ENCODE measurements around the gene APOL4. TPM values are rescaled to one million over a fixed set of nuclear protein-coding genes. Genes with fewer than 3 reads are reported as not detected.

Gene APOL4
- total RNA-seq, 1 experiment from 2014 or later, result 0.31 TPM

GRCh38 chr22:36197514-36198146 is 4.0 kb downstream of the APOL4 start:
- ChIA-PET CTCF (interaction anchor here (1.0 to 3.0 kb wide), 7 partner anchors 17 to 289 kb away, joined by 3 to 16 read pairs (median 7); partner anchors contain the start of gene APOL2), POLR2A (interaction anchor here (0.6 kb wide), 1 partner anchor 17 kb away, joined by 4 read pairs; no protein-coding TSS in a partner anchor)
- Mint-ChIP-seq H3K9me3 (no peaks in the 10 kb centered on the region), H3K27ac (no peak overlapping the region), H3K36me3 (no peaks in the 10 kb centered on the region), H3K4me1 (peaks cover 36% of the 10 kb centered on the region), H3K27me3 (ENCODE audit: low read depth) (no peaks in the 10 kb centered on the region; the same call in none of the 2 replicates), H3K4me3 (no peak overlapping the region)
- TF ChIP-seq NFATC4 (CRISPR knock-in tag; IDR thresholded peaks at IDR 0.05), result no peak
- no peak for TF ChIP-seq TEAD1 (CRISPR knock-in tag; IDR thresholded peaks at IDR 0.05)
- TF ChIP-seq TCF7 (CRISPR knock-in tag; IDR thresholded peaks at IDR 0.05; ENCODE audit: low read depth), result no peak
- no peak for TF ChIP-seq SP1 (CRISPR knock-in tag; conservative IDR thresholded peaks at IDR 0.05)
- TF ChIP-seq CBFB (CRISPR knock-in tag; IDR thresholded peaks at IDR 0.05; ENCODE audit: low read depth), result no peak
- TF ChIP-seq PREB (CRISPR knock-in tag; IDR thresholded peaks at IDR 0.05; ENCODE audit: borderline replicate concordance), result no peak
- no peak for TF ChIP-seq ERG (CRISPR knock-in tag; IDR thresholded peaks at IDR 0.05)
- TF ChIP-seq ATF2 (CRISPR knock-in tag; IDR thresholded peaks at IDR 0.05; ENCODE audit: borderline replicate concordance, low read depth), result no peak
- TF ChIP-seq USF1 (CRISPR knock-in tag; IDR thresholded peaks at IDR 0.05), result no peak
- TF ChIP-seq SMAD4 (CRISPR knock-in tag; IDR thresholded peaks at IDR 0.05), result no peak
- TF ChIP-seq NR3C1 (CRISPR knock-in tag; conservative IDR thresholded peaks at IDR 0.05; ENCODE audit: low read depth), result no peak
- TF ChIP-seq NR2C2 (CRISPR knock-in tag; IDR thresholded peaks at IDR 0.05), result no peak
- no peak for TF ChIP-seq ESRRA (CRISPR knock-in tag; IDR thresholded peaks at IDR 0.05; ENCODE audit: borderline replicate concordance)
- TF ChIP-seq ELF4 (CRISPR knock-in tag; IDR thresholded peaks at IDR 0.05; ENCODE audit: low read depth), result no peak
- TF ChIP-seq MYBL2 (CRISPR knock-in tag; IDR thresholded peaks at IDR 0.05), result no peak
- TF ChIP-seq ZNF671 (CRISPR knock-in tag; IDR thresholded peaks at IDR 0.05), result no peak
- TF ChIP-seq CDX4 (CRISPR knock-in tag; IDR thresholded peaks at IDR 0.05; ENCODE audit: borderline replicate concordance), result no peak
- DNase-seq (ENCODE audit: low spot score), result no peak
- peak; percentile 28 for ATAC-seq

GRCh38 chr22:36197065-36197440 is 4.6 kb downstream of the APOL4 start:
- DNase-seq (ENCODE audit: low spot score) (peak; percentile 47), ATAC-seq (peak; percentile 82)
- Mint-ChIP-seq H3K27ac (no peak overlapping the region), H3K4me3 (no peak overlapping the region), H3K36me3 (no peaks in the 10 kb centered on the region), H3K27me3 (ENCODE audit: low read depth) (no peaks in the 10 kb centered on the region; the same call in none of the 2 replicates), H3K9me3 (no peaks in the 10 kb centered on the region), H3K4me1 (peaks cover 36% of the 10 kb centered on the region)
- POLR2A ChIA-PET, result no interaction called here
- CTCF ChIA-PET, result interaction anchor here (1.1 to 3.0 kb wide), 5 partner anchors 17 to 289 kb away, joined by 4 to 16 read pairs (median 7); partner anchors contain the start of gene APOL2
- TF ChIP-seq ZNF219 (CRISPR knock-in tag; IDR thresholded peaks at IDR 0.05; ENCODE audit: borderline replicate concordance), result no peak
- TF ChIP-seq SMAD3 (CRISPR knock-in tag; IDR thresholded peaks at IDR 0.05; ENCODE audit: borderline replicate concordance), result no peak
- no peak for TF ChIP-seq STAT6 (CRISPR knock-in tag; conservative IDR thresholded peaks at IDR 0.05; ENCODE audit: low read depth)
- no peak for TF ChIP-seq ATF3 (CRISPR knock-in tag; conservative IDR thresholded peaks at IDR 0.05)
- TF ChIP-seq TEAD4 (CRISPR knock-in tag; IDR thresholded peaks at IDR 0.05), result no peak
- TF ChIP-seq ZNF671 (CRISPR knock-in tag; IDR thresholded peaks at IDR 0.05), result no peak

Data from WTC11 (cell line).